GM12875 (cell line): ENCODE results near the gene CECR2.

Source experiments
- H3K4me3 ChIP-seq: one replicate; pipeline ENCODE4 v1.5.1; 2011; ENCODE audit warnings: low read depth, low read length, control low read depth
- CTCF ChIP-seq: IDR thresholded peaks from 2 replicates; pipeline ENCODE4 v1.5.1; 2011; ENCODE audit warnings: low read depth, mild to moderate bottlenecking, control low read depth, inconsistent platforms, low read length, moderate library complexity, borderline replicate concordance; ENCODE audit not compliant: insufficient read depth

The CECR2 gene

GRCh38 chr22:17336061-17336460 is 33.2 kb upstream of the CECR2 start:
- H3K4me3 ChIP-seq: no peak overlapping the region
- TF ChIP-seq CTCF: no peak

- no peak for TF ChIP-seq CTCF
Observed at GRCh38 chr22:17337639-17338038, 31.6 kb upstream of the CECR2 start.

GRCh38 chr22:17339095-17339693 is 30.1 kb upstream of the CECR2 start:
- no peak overlapping the region for H3K4me3 ChIP-seq
- no peak for TF ChIP-seq CTCF

More at GRCh38 chr22:17337639-17338038, 31.6 kb upstream of the CECR2 start:
- no peak overlapping the region for H3K4me3 ChIP-seq

- H3K4me3 ChIP-seq: no peak overlapping the region
- TF ChIP-seq CTCF: no peak
Observed at GRCh38 chr22:17342361-17342760, 26.9 kb upstream of the CECR2 start.

- no peak overlapping the region for H3K4me3 ChIP-seq
- no peak for TF ChIP-seq CTCF
Observed at GRCh38 chr22:17343766-17344165, 25.5 kb upstream of the CECR2 start.

GRCh38 chr22:17346578-17346977 is 22.7 kb upstream of the CECR2 start:
- TF ChIP-seq CTCF: no peak
- H3K4me3 ChIP-seq: no peak overlapping the region

GRCh38 chr22:17347724-17348123 is 21.5 kb upstream of the CECR2 start:
- no peak for TF ChIP-seq CTCF
- no peak overlapping the region for H3K4me3 ChIP-seq
